ENCODE results near the gene PREX1.
A peak's percentile ranks its signal among the peaks of the same experiment; 100 is the strongest.
"Not testable (repeated sequence)": the region's sequence is repeated elsewhere in the genome, so short reads cannot be mapped to it uniquely, and the experiment has no call there.

PREX1 gene

DNA sequence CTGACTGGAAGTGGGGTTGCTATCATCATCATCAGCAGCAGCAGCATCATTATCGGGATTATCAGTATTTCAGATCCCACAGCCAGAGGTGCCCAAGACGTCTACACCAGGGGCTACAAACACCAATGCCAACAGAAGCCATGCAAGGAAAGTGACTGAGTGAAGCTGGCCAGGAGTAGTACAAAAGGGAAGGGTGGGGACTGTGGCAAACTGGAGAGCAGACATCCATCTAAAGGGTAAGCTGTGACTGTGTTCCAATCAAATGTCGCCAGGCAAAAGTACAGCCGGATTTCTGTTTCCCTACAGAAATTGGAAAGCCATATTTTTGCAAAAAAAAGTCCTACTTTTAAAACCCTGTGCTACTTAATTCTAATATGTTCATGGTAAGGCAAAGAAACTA is 50.0 kb downstream of the PREX1 start:
- DNase-seq (ENCODE audit: low read depth in 3 of 3, low spot score in 1 of 3) = no peak

DNA sequence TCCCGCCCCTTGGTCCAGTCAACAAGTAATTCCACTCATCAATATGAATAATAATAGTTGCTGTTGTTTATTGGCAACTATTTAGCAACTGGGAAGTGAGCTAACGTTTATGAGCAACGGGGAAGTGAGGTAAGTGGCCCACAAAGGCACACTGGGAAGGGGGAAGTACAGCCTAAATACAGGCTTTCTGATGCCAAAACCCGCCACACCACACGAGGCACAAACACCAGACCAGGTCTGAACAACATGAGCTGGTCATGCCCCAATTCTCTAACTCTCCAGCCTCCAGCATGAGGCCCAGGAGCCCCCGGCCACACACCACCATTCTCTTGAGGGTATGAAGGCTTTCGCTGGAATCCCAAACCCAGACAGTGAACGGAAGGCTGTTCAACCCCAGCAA is 50.8 kb downstream of the PREX1 start:
- no peak for DNase-seq (ENCODE audit: low read depth in 3 of 3, low spot score in 1 of 3)

DNA sequence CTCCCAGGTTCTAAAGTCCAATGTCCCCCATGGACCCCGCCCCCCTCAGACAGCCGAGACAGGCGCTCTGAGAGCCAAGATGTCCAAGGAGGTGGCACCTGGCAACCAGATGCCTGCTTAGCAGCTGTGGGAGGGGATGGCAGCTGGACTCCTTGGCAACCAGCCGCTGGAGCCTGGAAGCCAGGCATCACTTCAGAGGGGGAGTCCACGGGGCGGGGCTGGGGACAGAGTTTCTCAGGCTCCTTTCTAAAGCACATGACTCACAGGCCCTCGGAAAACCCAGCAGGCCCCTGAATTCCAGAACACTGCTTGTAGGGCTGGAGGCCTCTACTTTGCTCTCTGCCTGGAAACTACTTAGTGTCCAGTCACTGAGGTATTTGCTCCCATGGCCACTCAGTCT is 51.5 kb downstream of the PREX1 start:
- DNase-seq (ENCODE audit: low read depth in 3 of 3, low spot score in 1 of 3) = no peak

DNA sequence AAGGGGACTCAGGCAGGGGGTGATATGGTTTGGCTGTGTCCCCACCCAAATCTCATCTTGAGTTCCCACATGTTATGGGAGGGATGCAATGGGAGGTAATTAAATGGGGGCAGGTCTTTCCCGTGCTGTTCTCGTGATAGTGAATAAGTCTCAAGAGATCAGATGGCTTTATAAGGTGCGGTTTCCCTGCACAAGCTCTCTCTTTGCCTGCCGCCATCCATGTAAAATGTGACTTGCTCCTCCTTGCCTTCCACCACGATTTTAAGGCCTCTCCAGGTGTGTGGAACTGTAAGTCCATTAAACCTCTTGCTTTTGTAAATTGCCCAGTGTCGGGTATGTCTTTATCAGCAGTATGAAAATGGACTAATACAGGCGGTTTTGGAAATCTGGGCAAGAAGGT is 52.3 kb downstream of the PREX1 start:
- DNase-seq (ENCODE audit: low read depth in 3 of 3, low spot score in 1 of 3) = not testable (repeated sequence)

- DNase-seq (ENCODE audit: low read depth in 3 of 3, low spot score in 1 of 3) = no peak
Observed at GRCh38 chr20:48774696-48775095, 53.1 kb downstream of the PREX1 start.

- no peak for DNase-seq (ENCODE audit: low read depth in 3 of 3, low spot score in 1 of 3)
Observed at GRCh38 chr20:48773837-48774418, 53.9 kb downstream of the PREX1 start.

- DNase-seq (ENCODE audit: low read depth in 3 of 3, low spot score in 1 of 3) = no peak
Observed at GRCh38 chr20:48772183-48772976, 55.4 kb downstream of the PREX1 start.

GRCh38 chr20:48771542-48771941 is 56.3 kb downstream of the PREX1 start:
- DNase-seq (ENCODE audit: low read depth in 3 of 3, low spot score in 1 of 3) = no peak

GRCh38 chr20:48770700-48771442 is 56.9 kb downstream of the PREX1 start:
- no peak for DNase-seq (ENCODE audit: low read depth in 3 of 3, low spot score in 1 of 3)

DNA sequence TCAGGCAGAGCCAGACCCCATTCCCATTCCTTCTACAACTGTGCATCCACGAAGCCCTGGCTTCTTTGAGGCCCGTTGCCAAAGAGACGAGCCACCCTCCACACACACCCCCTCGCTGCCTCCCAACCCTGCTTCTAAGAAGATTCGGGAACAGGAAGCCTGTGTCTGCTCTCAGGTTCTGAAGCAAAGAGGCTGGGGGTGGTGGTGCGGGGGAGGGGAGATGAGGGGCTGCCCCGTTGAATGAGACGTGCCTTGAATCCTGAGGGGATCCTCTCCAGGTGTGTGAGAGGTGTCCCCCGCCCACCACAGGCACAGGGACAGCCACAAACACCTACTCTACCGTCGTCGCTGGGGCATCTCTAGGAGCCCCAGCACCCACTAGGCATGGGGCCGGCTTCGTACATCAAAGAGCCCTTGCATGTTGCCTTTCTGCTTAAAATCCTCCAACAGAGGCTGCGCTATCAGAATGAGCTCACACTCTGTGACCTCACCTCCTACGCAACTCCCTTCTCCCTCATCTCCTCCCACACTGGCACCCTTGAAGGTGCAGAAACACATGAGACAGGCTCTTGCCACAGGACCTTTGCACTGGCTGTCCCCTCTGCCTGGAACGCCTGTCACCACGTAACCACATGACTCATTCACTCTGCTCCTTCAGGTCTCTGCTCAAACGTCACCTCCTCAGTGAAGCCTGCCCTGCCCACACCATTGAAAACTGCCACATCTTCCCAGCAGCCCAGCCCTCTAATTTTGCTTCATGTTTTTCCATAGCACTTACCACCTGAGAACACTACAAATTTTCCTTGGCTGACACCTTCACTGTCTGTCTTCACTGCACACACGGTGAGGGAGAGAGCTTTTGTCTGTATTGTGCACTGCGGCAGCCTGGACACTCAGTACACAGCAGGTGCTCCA is 58.5 kb downstream of the PREX1 start:
- peak; percentile 47 to 64 (median 56) for DNase-seq (ENCODE audit: low read depth in 3 of 3, low spot score in 1 of 3)

- DNase-seq (ENCODE audit: low read depth in 3 of 3, low spot score in 1 of 3) = no peak
Observed at GRCh38 chr20:48766961-48767960, 60.5 kb downstream of the PREX1 start.

DNA sequence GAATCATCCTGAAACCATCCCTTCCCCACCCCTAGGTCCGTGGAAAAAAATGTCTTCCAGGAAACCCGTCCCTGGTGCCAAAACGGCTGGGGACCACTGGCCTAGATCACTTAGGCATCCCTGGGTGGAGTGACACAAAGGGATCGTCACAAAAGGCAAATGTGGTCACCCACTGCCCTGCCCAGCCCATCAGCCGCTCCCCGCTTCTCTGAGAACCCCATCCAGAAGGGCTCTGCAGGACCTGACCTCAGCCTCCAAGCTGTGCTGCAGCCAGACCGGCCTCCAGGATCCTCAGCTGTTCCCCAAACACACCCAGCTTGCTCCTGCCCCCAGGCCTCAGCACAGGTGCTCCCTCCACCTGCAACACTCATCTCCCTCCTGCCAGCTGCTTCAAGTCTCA is 61.6 kb downstream of the PREX1 start:
- no peak for DNase-seq (ENCODE audit: low read depth in 3 of 3, low spot score in 1 of 3)

GRCh38 chr20:48765359-48765758 is 62.4 kb downstream of the PREX1 start:
- DNase-seq (ENCODE audit: low read depth in 3 of 3, low spot score in 1 of 3) = no peak

- no peak for DNase-seq (ENCODE audit: low read depth in 3 of 3, low spot score in 1 of 3)
Observed at GRCh38 chr20:48763216-48763914, 64.4 kb downstream of the PREX1 start.

DNA sequence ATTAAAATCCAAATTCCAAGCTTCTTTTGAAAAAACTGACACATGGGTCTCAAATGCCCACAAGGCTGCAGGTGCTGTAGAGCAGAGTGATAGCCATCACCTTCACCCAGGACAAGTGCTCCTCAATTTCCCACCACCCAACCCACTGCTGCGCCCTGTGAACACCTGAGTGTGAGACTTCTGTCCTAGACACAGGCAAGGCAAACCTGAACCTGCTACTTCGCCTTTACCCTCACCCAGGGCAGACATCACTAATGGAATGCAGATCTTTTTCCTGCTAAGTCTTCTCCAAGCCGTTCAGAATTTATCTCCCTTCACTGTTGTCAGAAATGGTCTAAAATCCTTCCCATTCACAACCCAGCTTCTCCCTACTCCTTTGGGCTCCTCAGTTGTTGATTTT is 65.9 kb downstream of the PREX1 start:
- DNase-seq (ENCODE audit: low read depth in 3 of 3, low spot score in 1 of 3) = no peak

DNA sequence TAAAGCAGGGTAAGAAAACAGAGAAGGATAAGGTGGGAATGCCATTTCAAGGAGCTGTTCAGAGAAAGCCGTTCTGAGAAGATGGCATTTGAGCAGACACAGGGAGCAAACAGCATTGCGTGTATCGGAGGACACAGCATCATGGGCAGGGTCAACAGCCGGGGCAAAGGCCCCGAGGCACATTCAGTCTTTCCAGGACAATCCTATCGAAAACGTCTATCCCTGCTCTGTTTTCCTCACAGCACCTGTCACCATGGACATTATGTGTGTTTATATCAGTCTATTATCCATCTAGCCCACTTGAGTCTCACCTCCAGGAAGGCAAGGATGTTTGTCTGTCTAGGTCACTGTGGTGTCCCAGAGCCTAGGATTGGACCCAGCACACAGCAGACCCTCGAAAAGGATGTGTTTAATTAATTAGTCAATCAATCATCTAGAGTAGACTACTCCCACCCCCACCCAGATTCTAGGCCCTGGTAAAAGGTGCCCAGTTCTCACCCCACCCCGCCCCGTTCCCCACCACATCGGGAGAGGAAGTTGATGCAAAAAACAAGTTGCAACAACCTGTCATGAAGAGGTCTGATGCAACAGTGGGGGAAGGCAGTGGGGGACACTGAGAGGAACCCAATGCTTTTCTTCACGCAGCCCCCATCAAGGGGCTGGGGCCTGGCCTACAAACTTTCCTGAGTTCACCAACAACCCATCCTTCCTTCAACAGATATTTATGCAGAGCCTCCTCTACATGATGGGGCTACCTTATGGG is 66.6 kb downstream of the PREX1 start:
- DNase-seq (ENCODE audit: low read depth in 3 of 3, low spot score in 1 of 3) = no peak

DNA sequence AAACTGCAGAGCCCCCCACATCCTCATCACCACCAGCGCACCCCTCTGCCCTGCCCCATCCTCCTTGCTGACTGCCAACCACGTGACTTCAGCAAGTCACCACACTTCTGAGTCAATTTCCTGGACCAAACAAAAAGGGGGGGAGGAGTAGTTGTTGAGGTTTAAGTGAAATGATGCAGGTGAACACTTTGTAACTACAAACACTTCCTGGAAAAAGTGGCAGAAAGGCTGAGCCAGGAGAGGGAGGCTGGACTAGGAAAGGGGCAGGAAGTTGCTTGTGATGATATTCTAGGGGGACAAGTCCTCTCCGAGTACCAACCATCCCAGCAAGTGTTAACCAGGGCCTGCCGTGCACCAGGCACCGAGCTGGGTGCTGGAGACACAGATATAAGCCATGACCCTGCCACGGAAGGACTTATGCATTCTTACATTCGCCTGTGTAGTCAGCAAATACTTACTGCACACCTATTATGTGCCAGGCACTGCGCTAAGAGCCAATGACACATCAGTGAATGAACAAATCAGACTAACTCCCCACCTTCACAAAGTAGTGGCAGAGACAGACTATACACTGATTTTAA is 67.3 kb downstream of the PREX1 start:
- DNase-seq (ENCODE audit: low read depth in 3 of 3, low spot score in 1 of 3) = peak in 2 of 3 donors; percentile 39 to 44

- DNase-seq (ENCODE audit: low read depth in 3 of 3, low spot score in 1 of 3) = no peak
Observed at GRCh38 chr20:48759631-48760245, 68.1 kb downstream of the PREX1 start.
